ENCODE results near the gene PKMYT1.
"Not testable (repeated sequence)": the region's sequence is repeated elsewhere in the genome, so short reads cannot be mapped to it uniquely, and the experiment has no call there.

The PKMYT1 gene

DNA sequence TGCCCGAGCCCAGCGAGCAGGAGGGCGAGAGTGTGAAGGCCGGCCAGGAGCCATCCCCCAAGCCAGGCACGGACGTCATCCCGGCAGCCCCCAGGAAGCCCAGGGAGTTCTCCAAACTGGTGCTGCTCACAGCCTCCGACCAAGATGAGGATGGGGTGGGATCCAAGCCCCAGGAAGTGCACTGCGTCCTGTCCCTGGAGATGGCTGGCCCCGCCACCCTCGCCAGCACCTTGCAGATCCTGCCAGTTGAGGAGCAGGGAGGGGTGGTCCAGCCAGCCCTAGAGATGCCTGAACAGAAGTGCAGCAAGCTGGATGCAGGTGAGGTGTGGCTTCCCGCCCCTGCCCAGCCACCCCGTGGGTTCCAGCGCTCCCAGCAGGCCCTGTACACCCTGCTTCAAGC is 50.6 kb downstream of the PKMYT1 start:
- DNase-seq: no peak

DNA sequence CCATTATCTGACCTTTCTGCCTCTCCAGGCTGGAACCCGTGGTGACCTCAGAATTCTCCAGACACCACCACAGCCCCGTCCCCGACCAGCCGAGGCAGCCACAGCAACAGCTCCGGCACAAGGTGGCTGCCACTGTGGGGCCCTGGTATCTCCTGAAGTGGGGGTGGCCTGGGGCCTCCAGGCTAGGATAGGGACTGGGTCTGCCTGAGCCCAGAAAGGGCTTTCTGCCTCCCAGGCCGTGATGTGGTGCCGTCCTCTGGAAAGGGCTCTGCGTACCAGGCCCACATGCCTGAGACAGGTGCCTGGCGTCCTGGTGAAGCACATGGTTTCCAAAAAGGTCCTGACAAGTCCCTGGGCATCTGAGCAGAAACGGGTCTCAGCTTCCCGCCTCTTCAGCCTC is 51.5 kb downstream of the PKMYT1 start:
- no peak for DNase-seq

DNA sequence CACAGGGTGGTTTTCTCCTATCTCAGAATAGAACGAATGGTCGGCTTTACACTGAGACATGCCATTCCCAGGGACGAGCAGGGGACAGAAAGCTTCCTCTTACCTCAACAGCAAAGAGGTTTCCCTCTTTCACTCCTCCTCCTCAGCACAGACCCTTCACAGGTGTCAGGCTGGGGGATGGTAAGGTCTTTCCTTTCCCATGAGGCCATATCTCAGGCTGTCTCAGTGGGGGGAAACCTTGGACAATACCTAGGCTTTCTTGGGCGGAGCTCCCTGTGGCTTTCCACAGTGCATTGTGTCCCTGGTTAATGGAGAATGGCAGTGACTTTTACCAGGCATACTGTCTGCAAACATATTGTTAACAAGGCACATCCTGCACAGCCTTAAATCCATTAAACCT is 52.1 kb downstream of the PKMYT1 start:
- not testable (repeated sequence) for DNase-seq

DNA sequence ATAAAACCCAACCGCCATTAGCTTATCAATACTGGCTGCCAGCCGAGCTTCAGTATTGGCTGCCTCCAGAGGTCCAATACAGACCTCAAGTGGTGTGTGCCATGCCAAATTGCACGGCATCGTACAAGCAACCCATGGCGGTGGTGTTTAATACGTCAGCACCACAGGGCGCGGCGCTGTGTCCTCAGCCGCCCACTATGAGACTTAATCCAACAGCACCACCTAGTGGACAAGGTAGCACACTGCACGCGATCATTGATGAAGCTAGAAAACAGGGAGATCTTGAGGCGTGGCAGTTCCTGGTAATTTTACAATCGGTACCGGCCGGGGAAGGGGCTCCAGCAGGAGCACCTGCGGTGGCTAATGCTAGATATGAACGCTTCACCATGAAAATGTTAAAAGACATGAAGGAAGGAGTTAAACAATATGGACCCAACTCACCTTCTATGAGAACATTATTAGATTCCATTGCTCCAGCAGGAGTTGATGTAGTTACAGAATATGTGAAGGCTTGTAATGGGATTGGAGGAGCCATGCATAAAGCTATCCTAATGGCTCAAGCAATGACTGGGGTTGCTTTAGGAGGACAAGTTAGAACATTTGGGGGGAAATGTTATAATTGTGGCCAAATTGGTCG is 53.1 kb downstream of the PKMYT1 start:
- DNase-seq: peak; percentile 37

DNA sequence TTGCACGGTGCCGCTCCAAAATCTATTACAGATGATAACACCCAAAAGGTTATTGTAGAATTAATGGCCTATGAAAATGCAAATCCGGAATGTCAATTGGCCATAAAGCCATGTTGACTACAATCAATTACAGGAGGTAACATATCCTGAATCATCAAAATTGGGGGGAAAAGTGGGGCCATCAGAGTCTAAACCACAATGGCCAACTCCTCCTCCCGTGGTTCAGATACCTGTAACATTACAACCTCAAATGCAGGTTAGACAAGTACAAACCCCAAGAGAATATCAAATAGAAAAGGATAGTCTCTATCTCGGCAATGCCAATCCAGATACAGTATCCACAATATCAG is 53.6 kb downstream of the PKMYT1 start:
- DNase-seq: no peak

DNA sequence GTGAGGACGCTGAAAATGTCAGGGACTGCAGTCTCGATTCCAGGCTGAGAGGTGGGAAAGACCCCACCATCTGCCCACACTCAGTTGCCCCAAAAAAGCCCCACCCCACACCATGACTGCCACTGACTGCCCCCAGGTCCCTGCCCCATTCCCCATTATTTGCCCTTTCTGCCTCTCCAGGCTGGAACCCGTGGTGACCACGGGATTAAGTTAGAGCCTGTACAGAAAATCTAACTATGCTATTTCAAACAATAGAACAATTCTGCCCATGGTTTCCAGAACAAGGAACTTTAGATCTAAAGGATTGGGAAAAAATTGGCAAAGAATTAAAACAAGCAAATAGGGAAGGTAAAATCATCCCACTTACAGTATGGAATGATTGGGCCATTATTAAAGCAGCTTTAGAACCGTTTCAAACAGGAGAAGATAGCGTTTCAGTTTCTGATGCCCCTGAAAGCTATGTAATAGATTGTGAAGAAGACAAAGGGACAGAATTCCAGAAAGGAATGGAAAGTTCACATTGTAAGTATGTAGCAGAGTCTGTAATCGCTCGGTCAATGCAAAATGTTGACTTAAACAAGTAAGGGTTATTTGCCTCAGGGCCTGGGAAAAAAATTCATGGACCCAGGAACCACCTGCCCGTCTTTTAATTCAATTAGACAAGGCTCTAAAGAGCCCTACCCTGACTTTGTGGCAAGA is 54.1 kb downstream of the PKMYT1 start:
- no peak for DNase-seq

DNA sequence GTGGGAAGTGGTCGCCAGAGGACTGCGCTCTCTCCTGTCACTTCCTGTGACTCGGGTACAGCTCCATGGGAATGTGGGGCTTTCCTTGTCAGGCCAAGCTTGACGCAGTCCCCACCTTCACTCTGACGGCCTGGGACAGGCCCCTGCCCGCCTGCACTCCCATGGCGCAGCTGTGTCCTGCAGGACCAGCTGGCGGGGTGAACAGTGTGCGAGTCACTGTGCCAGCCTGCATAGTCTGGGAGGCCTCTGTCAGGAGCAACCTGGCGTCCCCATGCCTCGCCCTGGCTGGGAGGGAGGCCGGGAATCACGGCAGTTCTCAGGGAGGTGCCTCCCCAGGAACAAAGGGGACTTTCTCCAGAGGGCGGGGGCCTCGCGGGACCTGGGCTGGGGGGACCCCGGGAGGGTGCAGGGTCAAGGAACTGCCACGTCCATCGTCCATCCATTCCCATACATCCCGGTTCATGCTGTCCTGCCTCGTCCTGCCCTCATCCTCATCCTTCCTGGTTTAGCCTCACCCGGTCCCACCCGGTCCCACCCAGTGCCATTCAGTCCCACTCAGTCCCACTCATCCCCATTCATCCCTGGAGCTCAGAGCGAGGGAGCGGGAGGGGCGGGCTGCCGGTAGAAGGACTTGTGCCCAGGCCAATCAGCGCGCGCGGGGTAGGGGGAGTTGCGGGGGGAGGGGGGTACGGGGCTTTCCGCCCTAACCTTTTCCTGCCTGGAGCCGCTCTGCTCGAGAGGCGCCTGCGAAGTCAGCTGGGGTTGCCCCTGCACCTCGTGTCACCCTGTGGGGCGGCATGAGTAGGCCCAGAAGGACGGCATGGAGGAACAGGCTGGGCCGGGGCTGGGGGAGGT is 55.1 kb downstream of the PKMYT1 start:
- DNase-seq: no peak

DNA sequence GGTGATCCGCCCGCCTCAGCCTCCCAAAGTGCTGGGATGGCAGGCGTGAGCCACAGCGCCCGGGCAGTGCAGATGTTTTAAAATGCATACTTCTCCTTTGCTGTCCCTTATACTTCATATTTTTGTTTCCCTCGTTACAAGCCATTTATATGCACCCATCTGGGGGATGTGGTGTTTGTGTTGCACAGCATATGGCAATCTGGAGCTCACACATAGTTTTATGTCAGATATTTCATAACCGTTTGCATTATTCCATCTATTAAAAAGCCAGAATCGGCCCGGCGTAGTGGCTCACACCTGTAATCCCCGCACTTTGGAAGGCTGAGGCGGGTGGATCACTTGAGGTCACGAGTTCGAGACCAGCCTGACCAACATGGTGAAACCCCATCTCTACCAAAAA is 56.8 kb downstream of the PKMYT1 start:
- no peak for DNase-seq
